Ascending aorta (tissue), 2 donors: ENCODE data around the gene JAZF1. TPM values are rescaled to one million over a fixed set of nuclear protein-coding genes. Genes with fewer than 3 reads are reported as not detected.

Experiments used
- DNase-seq, 2 donors: peaks; one replicate each; pipeline ENCODE4 v3.0.0-alpha.2; 2019; ENCODE audit warnings: low spot score in 2 of 2
- H3K27ac ChIP-seq, 2 donors: fragments of 200-600 bp; sonication (generic); one replicate each; pipeline ENCODE4 v1.5.1; 2016 to 2017; ENCODE audit warnings: mild to moderate bottlenecking in 1 of 2
- H3K27me3 ChIP-seq: fragments of 200-600 bp; sonication (generic); one replicate; pipeline ENCODE4 v1.5.1; 2017
- H3K36me3 ChIP-seq, 2 donors: fragments of 200-600 bp; sonication (generic); one replicate each; pipeline ENCODE4 v1.5.1; 2016
- H3K4me1 ChIP-seq, 2 donors: fragments of 200-600 bp; sonication (generic); one replicate each; pipeline ENCODE4 v1.5.1; 2016 to 2017; ENCODE audit warnings: mild to moderate bottlenecking in 1 of 2
- H3K4me3 ChIP-seq, 2 donors: fragments of 200-600 bp; sonication (generic); one replicate each; pipeline ENCODE4 v1.5.1; 2016 to 2017; ENCODE audit warnings: mild to moderate bottlenecking in 1 of 2
- H3K9me3 ChIP-seq, 2 donors: fragments of 200-600 bp; sonication (generic); one replicate each; pipeline ENCODE4 v1.5.1; 2016
- intact Hi-C: fragments of 100-400 bp; cut with DNase I; formaldehyde crosslinking; loops from one replicate; pipeline ENCODE4 v1.15.1; 2023
- total RNA-seq: library from RNA; depleted of rRNA; stranded (reverse); fragments of >200 nt; gene quantifications from one replicate; pipeline ENCODE4 v1.1.0, GENCODE V29; 2016
- TF ChIP-seq, protein P1 (sequence below), 3 experiments: fragments of 200-600 bp in 2 of 3; fragments of 450-650 bp in 1 of 3; sonication (generic) in 2 of 3; IDR thresholded peaks; one replicate each; pipeline ENCODE4 v1.5.1; 2016 to 2019; ENCODE audit warnings: antibody characterized with exemption in 3 of 3, mild to moderate bottlenecking in 1 of 3, moderate library complexity in 1 of 3

The JAZF1 gene
- total RNA-seq, 1 donor from 2014 or later, result 37.7 TPM

DNA sequence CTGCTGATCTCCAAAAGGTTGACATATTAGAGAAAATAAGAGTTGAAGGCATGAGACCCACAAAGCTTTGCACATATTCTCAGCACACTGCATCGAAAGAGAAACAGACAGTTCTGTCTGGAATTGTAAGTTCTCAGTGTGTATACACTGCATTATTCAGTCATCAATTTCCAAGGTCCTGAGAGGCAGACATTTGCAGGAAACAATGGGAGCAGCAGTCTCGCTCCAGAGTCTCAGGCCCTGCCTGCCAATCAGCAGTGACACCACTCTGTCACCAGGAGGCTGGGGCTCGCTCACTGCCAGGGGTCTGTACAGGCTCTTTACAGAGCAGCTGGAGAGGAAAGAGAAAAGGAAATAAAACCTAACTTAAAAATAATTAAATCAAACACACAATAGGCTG is 36.3 kb downstream of the JAZF1 start:
- DNase-seq, result no peak
- no peaks in the 10 kb centered on the region for H3K9me3 ChIP-seq
- no peaks in the 10 kb centered on the region for H3K27me3 ChIP-seq
- intact Hi-C loops, result no loop called here
- TF ChIP-seq, protein P1, sequence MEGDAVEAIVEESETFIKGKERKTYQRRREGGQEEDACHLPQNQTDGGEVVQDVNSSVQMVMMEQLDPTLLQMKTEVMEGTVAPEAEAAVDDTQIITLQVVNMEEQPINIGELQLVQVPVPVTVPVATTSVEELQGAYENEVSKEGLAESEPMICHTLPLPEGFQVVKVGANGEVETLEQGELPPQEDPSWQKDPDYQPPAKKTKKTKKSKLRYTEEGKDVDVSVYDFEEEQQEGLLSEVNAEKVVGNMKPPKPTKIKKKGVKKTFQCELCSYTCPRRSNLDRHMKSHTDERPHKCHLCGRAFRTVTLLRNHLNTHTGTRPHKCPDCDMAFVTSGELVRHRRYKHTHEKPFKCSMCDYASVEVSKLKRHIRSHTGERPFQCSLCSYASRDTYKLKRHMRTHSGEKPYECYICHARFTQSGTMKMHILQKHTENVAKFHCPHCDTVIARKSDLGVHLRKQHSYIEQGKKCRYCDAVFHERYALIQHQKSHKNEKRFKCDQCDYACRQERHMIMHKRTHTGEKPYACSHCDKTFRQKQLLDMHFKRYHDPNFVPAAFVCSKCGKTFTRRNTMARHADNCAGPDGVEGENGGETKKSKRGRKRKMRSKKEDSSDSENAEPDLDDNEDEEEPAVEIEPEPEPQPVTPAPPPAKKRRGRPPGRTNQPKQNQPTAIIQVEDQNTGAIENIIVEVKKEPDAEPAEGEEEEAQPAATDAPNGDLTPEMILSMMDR (IDR thresholded peaks at IDR 0.05), result no peak
- no peaks in the 10 kb centered on the region for H3K36me3 ChIP-seq
- no peak overlapping the region for H3K27ac ChIP-seq
- H3K4me3 ChIP-seq, result no peak overlapping the region
- H3K4me1 ChIP-seq, result no peaks in the 10 kb centered on the region

GRCh38 chr7:28142650-28143049 is 37.9 kb downstream of the JAZF1 start:
- Histone ChIP-seq H3K4me1 (no peaks in the 10 kb centered on the region), H3K4me3 (no peak overlapping the region), H3K9me3 (no peaks in the 10 kb centered on the region), H3K27ac (no peak overlapping the region), H3K36me3 (no peaks in the 10 kb centered on the region), H3K27me3 (no peaks in the 10 kb centered on the region)
- TF ChIP-seq, protein P1 (IDR thresholded peaks at IDR 0.05), result no peak
- no peak for DNase-seq
- intact Hi-C loops, result no loop called here

- Histone ChIP-seq H3K4me1 (no peaks in the 10 kb centered on the region), H3K27me3 (no peaks in the 10 kb centered on the region), H3K9me3 (no peaks in the 10 kb centered on the region), H3K4me3 (no peak overlapping the region), H3K27ac (no peak overlapping the region), H3K36me3 (no peaks in the 10 kb centered on the region)
- intact Hi-C loops, result no loop called here
- DNase-seq, result no peak
- TF ChIP-seq, protein P1 (IDR thresholded peaks at IDR 0.05), result no peak
Observed at GRCh38 chr7:28140979-28141378, 39.6 kb downstream of the JAZF1 start.

DNA sequence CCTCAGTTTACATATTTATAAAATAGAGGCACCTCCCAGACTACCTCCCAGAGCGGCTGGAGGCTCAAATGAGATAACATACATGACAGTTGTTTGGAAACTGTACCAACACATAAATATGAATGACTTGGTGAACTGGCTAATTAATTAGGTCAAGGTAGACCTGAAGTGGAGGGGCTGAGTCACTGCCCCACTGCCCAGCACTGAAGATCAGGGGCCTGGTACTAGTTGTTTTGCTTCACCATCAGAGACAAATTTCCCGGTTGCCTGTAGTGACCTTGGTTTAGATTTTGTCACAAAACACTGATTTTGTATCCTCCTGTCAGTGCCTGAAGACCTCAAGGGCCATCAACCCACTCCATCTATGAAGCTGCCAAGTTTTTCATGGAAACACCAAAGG is 41.8 kb downstream of the JAZF1 start:
- no peak for DNase-seq
- Histone ChIP-seq H3K9me3 (no peaks in the 10 kb centered on the region), H3K36me3 (no peaks in the 10 kb centered on the region), H3K27me3 (no peaks in the 10 kb centered on the region), H3K4me1 (no peaks in the 10 kb centered on the region), H3K4me3 (no peak overlapping the region), H3K27ac (no peak overlapping the region)
- intact Hi-C loops, result no loop called here
- TF ChIP-seq, protein P1 (IDR thresholded peaks at IDR 0.05), result no peak

GRCh38 chr7:28137463-28137862 is 43.1 kb downstream of the JAZF1 start:
- H3K9me3 ChIP-seq, result no peaks in the 10 kb centered on the region
- H3K36me3 ChIP-seq, result no peaks in the 10 kb centered on the region
- no peak for DNase-seq
- TF ChIP-seq, protein P1 (IDR thresholded peaks at IDR 0.05), result no peak
- no peaks in the 10 kb centered on the region for H3K4me1 ChIP-seq
- H3K27ac ChIP-seq, result no peak overlapping the region
- H3K4me3 ChIP-seq, result no peak overlapping the region
- no peaks in the 10 kb centered on the region for H3K27me3 ChIP-seq
- intact Hi-C loops, result no loop called here

- intact Hi-C loops, result no loop called here
Observed at GRCh38 chr7:28136885-28137284, 43.7 kb downstream of the JAZF1 start.

More at GRCh38 chr7:28136885-28137284, 43.7 kb downstream of the JAZF1 start:
- no peaks in the 10 kb centered on the region for H3K4me1 ChIP-seq
- no peak overlapping the region for H3K27ac ChIP-seq
- no peaks in the 10 kb centered on the region for H3K36me3 ChIP-seq
- H3K9me3 ChIP-seq, result no peaks in the 10 kb centered on the region
- H3K27me3 ChIP-seq, result no peaks in the 10 kb centered on the region
- TF ChIP-seq, protein P1 (IDR thresholded peaks at IDR 0.05), result no peak
- no peak for DNase-seq
- H3K4me3 ChIP-seq, result no peak overlapping the region
